K562 (cell line): ENCODE data around the gene RNF34. TPM values are rescaled to one million over a fixed set of nuclear protein-coding genes. Genes with fewer than 3 reads are reported as not detected.

Experiments
- ADNP ChIP-seq: fragments of 200-800 bp; sonication (Bioruptor generic); IDR thresholded peaks from 2 replicates; pipeline ENCODE4 v1.6.1; 2016; ENCODE audit warnings: missing genetic modification characterization, missing compliant biosample characterization
- BRCA1 ChIP-seq, 2 experiments: fragments of 450-650 bp in 1 of 2; sonication (generic) in 1 of 2; formaldehyde crosslinking in 1 of 2; IDR thresholded peaks; 2 replicates each; pipeline versions ENCODE4 v1.5.0 to v1.6.1; 2017 to 2020; ENCODE audit warnings: mild to moderate bottlenecking in 1 of 2, missing genetic modification reagents in 1 of 2
- CTBP1 ChIP-seq: fragments of 450-650 bp; IDR thresholded peaks from 2 replicates; pipeline ENCODE4 v1.6.1; 2016; ENCODE audit warnings: borderline replicate concordance
- ELK3 ChIP-seq: fragments of 450-650 bp; formaldehyde crosslinking; IDR thresholded peaks from 2 replicates; pipeline ENCODE4 v1.4.0; 2020; ENCODE audit warnings: mild to moderate bottlenecking
- ERF ChIP-seq: fragments of 450-650 bp; formaldehyde crosslinking; IDR thresholded peaks from 2 replicates; pipeline ENCODE4 v1.4.0; 2020; ENCODE audit warnings: mild to moderate bottlenecking, mixed read lengths
- FOSL1 ChIP-seq: fragments of 200-800 bp; sonication (Bioruptor generic); conservative IDR thresholded peaks from 2 replicates; pipeline ENCODE4 v1.6.1; 2016; ENCODE audit warnings: missing genetic modification characterization, missing compliant biosample characterization
- GABPB2 ChIP-seq: fragments of 250-450 bp; sonication (Bioruptor Pico); conservative IDR thresholded peaks from 2 replicates; pipeline ENCODE4 v1.5.1; 2021; ENCODE audit warnings: mild to moderate bottlenecking
- MXD1 ChIP-seq: fragments of 250-450 bp; sonication (Bioruptor Pico); IDR thresholded peaks from 2 replicates; pipeline ENCODE4 v1.8.0; 2021; ENCODE audit warnings: borderline replicate concordance, mild to moderate bottlenecking, moderate library complexity; ENCODE audit not compliant: poor library complexity, severe bottlenecking
- NFIC ChIP-seq: fragments of 450-650 bp; IDR thresholded peaks from 2 replicates; pipeline ENCODE4 v1.6.1; 2017; ENCODE audit warnings: mild to moderate bottlenecking, inconsistent platforms
- POLR3A ChIP-seq: IDR thresholded peaks from 2 replicates; pipeline ENCODE4 v1.6.1; 2011; ENCODE audit warnings: borderline replicate concordance, mild to moderate bottlenecking, moderate library complexity; ENCODE audit not compliant: insufficient read length, insufficient read depth; ENCODE audit errors: extremely low read depth
- PRDM10 ChIP-seq: fragments of 450-650 bp; IDR thresholded peaks from 2 replicates; pipeline ENCODE4 v1.6.1; 2018; ENCODE audit not compliant: partially characterized antibody
- PTTG1 ChIP-seq: fragments of 450-650 bp; IDR thresholded peaks from 2 replicates; pipeline ENCODE4 v1.6.1; 2016; ENCODE audit warnings: low read depth, mild to moderate bottlenecking, missing genetic modification characterization, missing compliant biosample characterization
- SIN3A ChIP-seq, 2 experiments: fragments of 150-350 bp in 1 of 2; IDR thresholded peaks; 2 replicates each; pipeline ENCODE4 v1.6.1; 2011 to 2016; ENCODE audit warnings: borderline replicate concordance in 2 of 2, low read depth in 2 of 2, low read length in 2 of 2, mild to moderate bottlenecking in 2 of 2, moderate library complexity in 2 of 2; ENCODE audit not compliant: control insufficient read depth in 1 of 2
- TCF7L2 ChIP-seq: fragments of 150-350 bp; IDR thresholded peaks from 2 replicates; pipeline ENCODE4 v1.6.1; 2016; ENCODE audit warnings: low read depth, mild to moderate bottlenecking, low read length, moderate library complexity
- ZFP1 ChIP-seq: fragments of 450-650 bp; formaldehyde crosslinking; IDR thresholded peaks from 2 replicates; pipeline ENCODE4 v1.4.0; 2020; ENCODE audit warnings: mild to moderate bottlenecking, mixed read lengths
- ZNF212 ChIP-seq: fragments of 450-650 bp; formaldehyde crosslinking; IDR thresholded peaks from 2 replicates; pipeline ENCODE4 v1.4.0; 2020; ENCODE audit warnings: mild to moderate bottlenecking
- ZNF280A ChIP-seq: fragments of 450-650 bp; IDR thresholded peaks from 2 replicates; pipeline ENCODE4 v1.6.1; 2018; ENCODE audit warnings: mild to moderate bottlenecking, low read depth; ENCODE audit not compliant: partially characterized antibody
- ZNF384 ChIP-seq: IDR thresholded peaks from 2 replicates; pipeline ENCODE4 v1.6.1; 2012; ENCODE audit warnings: low read depth, low read length, improper control_type of control experiment
- ZNF57 ChIP-seq: fragments of 450-650 bp; formaldehyde crosslinking; IDR thresholded peaks from 2 replicates; pipeline ENCODE4 v1.4.0; 2020; ENCODE audit warnings: mild to moderate bottlenecking, moderate library complexity
- ZNF583 ChIP-seq: fragments of 250-450 bp; sonication (Bioruptor Pico); IDR thresholded peaks from 2 replicates; pipeline ENCODE4 v1.4.0; 2020
- ZNF668 ChIP-seq: fragments of 250-450 bp; sonication (Bioruptor Pico); IDR thresholded peaks from 2 replicates; pipeline ENCODE4 v1.8.0; 2022; ENCODE audit warnings: mild to moderate bottlenecking, inconsistent platforms
- ZNF699 ChIP-seq: fragments of 250-450 bp; sonication (Bioruptor Pico); IDR thresholded peaks from 2 replicates; pipeline ENCODE4 v1.8.0; 2021; ENCODE audit warnings: mild to moderate bottlenecking, moderate library complexity; ENCODE audit not compliant: insufficient replicate concordance
- polyA plus RNA-seq, 8 experiments: library from polyadenylated mRNA; depleted of rRNA in 4 of 8; stranded (reverse) in 5 of 8; unstranded in 3 of 8; fragments of >200 nt; fragmentation: Nextera tagmentation in 2 of 8; fragmentation: Illumina TruSeq in 1 of 8; extraction: Ambion mirVana in 2 of 8; extraction: Trizol in 1 of 8; gene quantifications; 2 replicates each; pipeline versions ENCODE4 v1.2.1 to v1.2.3, GENCODE V29; 2011 to 2014; ENCODE audit warnings: inconsistent platforms in 1 of 8, missing spikeins in 1 of 8
- total RNA-seq, 7 experiments: library from RNA; depleted of rRNA in 6 of 7; stranded (reverse); fragments of >200 nt in 6 of 7; fragmentation: Illumina TruSeq in 2 of 7; extraction: Trizol in 2 of 7; gene quantifications; 2 replicates each; pipeline versions ENCODE4 v1.2.1 to v1.2.3, GENCODE V29; 2011 to 2021; ENCODE audit warnings: low replicate concordance in 1 of 7

The RNF34 gene
- total and polyA plus RNA-seq, 9 of the 15 experiments (the other 6 are each of a cell fraction or from before 2014, with no cell fraction given): 41.7 to 88.9 (median 54.1) TPM

GRCh38 chr12:121391619-121392324, 8.1 kb upstream of the RNF34 start (continued):
- TF ChIP-seq ERF (CRISPR knock-in tag) (no peak), GABPB2 (no peak), ZNF583 (CRISPR knock-in tag) (no peak), NFIC (peak; percentile 96), ZNF57 (CRISPR knock-in tag) (no peak), POLR3A (no peak), CTBP1 (peak; percentile 64; the same call in 1 of the 2 replicates), BRCA1 (IDR thresholded peaks at IDR 0.05) (no peak), BRCA1 (CRISPR knock-in tag; IDR thresholded peaks at IDR 0.05) (no peak), TCF7L2 (no peak), ELK3 (no peak), ZNF699 (CRISPR knock-in tag) (no peak), ZNF668 (CRISPR knock-in tag) (no peak), SIN3A (IDR thresholded peaks at IDR 0.05; ENCODE audit: borderline replicate concordance in 2 of 2, control insufficient read depth in 1 of 2, low read depth in 2 of 2, low read length in 2 of 2) (no peak), ZNF212 (CRISPR knock-in tag) (no peak), ZFP1 (CRISPR knock-in tag) (no peak), ZNF384 (no peak), PTTG1 (tag) (no peak), ADNP (tag) (0 out of 2 replicates have a peak, but pooled peaks have one; percentile 38), PRDM10 (peak; percentile 50), ZNF280A (no peak), MXD1 (CRISPR knock-in tag) (no peak), FOSL1 (tag) (no peak)
